ENCODE measurements around the gene CRYBG1.

Gene CRYBG1

DNA sequence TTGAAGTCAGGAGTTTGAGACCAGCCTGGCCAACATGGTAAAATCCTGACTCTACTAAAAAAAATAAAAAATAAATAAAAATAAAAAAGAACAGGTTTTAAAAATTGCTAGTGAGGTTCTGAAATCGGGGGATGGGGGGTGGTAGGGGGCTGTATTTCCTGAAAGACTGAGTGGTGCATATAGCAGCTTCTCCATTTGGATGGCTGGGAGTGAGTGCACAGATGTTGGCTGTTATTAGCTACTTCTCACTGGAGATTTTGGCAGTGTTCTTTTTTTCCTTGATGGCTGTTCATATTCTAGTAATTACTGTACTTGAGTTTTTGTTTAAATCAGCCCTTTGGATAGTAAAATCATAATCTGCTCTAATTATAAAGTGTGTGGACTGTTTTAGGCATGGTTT lies 189.0 kb downstream of the CRYBG1 start:
- in situ Hi-C loops (cut with MboI; ENCODE audit: low pct_unique_long_range_greater_than_20kb, low sequenced_read_pairs, unreplicated experiment), result no loop called here
- TF ChIP-seq, protein P1, sequence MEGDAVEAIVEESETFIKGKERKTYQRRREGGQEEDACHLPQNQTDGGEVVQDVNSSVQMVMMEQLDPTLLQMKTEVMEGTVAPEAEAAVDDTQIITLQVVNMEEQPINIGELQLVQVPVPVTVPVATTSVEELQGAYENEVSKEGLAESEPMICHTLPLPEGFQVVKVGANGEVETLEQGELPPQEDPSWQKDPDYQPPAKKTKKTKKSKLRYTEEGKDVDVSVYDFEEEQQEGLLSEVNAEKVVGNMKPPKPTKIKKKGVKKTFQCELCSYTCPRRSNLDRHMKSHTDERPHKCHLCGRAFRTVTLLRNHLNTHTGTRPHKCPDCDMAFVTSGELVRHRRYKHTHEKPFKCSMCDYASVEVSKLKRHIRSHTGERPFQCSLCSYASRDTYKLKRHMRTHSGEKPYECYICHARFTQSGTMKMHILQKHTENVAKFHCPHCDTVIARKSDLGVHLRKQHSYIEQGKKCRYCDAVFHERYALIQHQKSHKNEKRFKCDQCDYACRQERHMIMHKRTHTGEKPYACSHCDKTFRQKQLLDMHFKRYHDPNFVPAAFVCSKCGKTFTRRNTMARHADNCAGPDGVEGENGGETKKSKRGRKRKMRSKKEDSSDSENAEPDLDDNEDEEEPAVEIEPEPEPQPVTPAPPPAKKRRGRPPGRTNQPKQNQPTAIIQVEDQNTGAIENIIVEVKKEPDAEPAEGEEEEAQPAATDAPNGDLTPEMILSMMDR (IDR thresholded peaks at IDR 0.05; ENCODE audit: extremely low read depth, insufficient read depth, missing control alignments), result no peak
- DNase-seq (ENCODE audit: low spot score), result no peak

DNA sequence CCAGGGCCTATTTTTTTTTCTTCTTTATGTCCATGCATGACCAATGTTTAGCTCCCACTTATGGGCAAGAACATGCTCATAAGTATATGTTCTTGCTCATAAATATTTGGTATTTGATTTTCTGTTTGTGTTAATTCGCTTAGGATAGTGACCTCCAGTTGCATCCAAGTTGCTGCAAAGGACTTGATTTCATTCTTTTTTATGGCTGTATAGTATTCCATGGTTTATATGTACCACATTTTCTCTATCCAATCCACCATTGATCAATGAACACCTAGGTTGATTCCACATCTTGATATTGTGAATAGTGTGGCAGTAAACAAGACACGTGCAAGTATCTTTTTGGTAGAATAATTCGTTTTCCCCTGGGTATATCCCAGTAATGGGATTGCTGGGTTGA lies 190.6 kb downstream of the CRYBG1 start:
- in situ Hi-C loops (cut with MboI; ENCODE audit: low pct_unique_long_range_greater_than_20kb, low sequenced_read_pairs, unreplicated experiment), result no loop called here
- TF ChIP-seq, protein P1 (IDR thresholded peaks at IDR 0.05; ENCODE audit: extremely low read depth, insufficient read depth, missing control alignments), result no peak
- no peak for DNase-seq (ENCODE audit: low spot score)

DNA sequence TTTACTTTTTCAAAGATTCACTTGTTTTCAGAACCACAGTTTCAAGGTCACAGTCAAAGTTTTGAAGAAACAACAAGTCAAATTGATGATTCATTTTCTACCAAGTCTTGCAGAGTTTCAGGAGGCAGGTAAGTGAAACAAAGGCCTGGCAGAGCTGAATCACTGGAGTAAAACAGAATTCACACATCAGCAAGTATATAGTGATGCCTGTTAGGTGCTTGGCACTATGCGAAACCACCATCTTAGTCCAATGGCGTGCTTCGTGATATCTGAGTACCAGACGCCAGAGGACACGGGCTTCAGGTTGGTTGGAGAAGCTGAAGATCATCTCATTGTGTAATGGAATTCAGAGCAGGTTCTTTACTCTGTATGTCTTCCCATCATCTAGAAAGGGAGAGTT lies 192.9 kb downstream of the CRYBG1 start:
- TF ChIP-seq, protein P1 (IDR thresholded peaks at IDR 0.05; ENCODE audit: extremely low read depth, insufficient read depth, missing control alignments), result no peak
- no peak for DNase-seq (ENCODE audit: low spot score)
- in situ Hi-C loops (cut with MboI; ENCODE audit: low pct_unique_long_range_greater_than_20kb, low sequenced_read_pairs, unreplicated experiment), result no loop called here

DNA sequence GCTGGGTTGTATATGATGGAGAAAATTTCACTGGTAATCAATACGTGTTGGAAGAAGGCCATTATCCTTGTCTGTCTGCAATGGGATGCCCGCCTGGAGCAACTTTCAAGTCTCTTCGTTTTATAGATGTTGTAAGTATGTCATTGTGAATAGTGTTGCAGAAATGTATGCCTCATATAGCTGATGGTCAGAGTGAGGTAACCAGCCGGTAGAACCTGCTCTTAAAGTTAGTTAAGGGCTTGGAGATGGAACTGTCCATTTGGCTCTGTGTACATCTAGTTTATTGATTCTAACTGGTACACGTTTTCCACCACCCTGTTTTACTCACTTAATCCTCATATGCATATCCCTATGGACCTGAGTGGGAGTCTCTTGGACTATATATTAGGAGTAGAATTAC lies 195.2 kb downstream of the CRYBG1 start:
- TF ChIP-seq, protein P1 (IDR thresholded peaks at IDR 0.05; ENCODE audit: extremely low read depth, insufficient read depth, missing control alignments), result no peak
- in situ Hi-C loops (cut with MboI; ENCODE audit: low pct_unique_long_range_greater_than_20kb, low sequenced_read_pairs, unreplicated experiment), result no loop called here
- DNase-seq (ENCODE audit: low spot score), result no peak

DNA sequence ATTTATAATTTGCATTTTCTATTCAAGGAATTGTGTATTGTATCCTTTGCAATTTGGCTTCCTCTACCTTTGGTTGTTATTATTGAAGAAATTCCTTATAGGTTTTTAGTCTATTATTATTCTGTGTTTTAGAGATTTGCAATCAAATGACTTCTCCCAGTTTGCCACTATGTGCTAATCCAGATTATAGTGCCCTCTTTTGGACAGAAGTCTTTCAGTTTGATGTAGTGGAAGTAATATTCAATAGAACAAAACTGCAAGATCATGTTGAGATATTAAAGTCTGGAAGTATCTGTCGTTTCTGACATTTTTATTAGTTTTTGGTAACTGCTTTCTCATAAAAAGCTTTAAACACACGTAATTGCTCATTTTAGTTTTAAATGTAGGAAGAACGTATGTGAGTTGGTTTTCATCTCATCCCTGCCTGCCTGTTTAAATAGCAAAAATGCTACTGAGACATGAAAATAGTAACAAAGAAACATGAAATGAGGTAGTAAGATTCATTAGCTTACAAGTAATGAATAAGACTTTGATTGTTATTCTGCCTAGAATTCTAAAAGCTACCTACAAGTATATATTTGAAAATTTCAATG lies 195.9 kb downstream of the CRYBG1 start:
- DNase-seq (ENCODE audit: low spot score), result no peak
- in situ Hi-C loops (cut with MboI; ENCODE audit: low pct_unique_long_range_greater_than_20kb, low sequenced_read_pairs, unreplicated experiment), result no loop called here
- TF ChIP-seq, protein P1 (IDR thresholded peaks at IDR 0.05; ENCODE audit: extremely low read depth, insufficient read depth, missing control alignments), result peak; percentile 46

DNA sequence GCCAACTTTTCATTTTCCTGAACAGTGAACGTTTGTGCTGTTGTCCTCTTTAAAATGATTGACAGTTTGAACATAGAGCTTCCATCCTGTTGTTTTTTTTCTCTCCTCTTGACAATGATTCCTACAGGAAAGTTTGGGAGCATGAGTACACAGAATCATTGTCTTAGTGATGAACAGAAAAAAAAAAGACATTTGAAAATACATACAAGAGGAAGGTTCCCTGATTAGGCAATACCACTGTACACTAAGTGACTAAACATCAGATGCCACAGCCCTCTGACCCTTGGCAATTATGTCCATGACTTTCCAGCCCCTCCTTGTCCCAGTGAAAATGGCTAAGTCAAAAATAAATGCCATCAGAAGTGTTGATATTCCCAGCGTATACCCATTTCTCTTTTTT lies 197.3 kb downstream of the CRYBG1 start:
- in situ Hi-C loops (cut with MboI; ENCODE audit: low pct_unique_long_range_greater_than_20kb, low sequenced_read_pairs, unreplicated experiment), result no loop called here

More for the DNA sequence above, 197.3 kb downstream of the CRYBG1 start:
- TF ChIP-seq, protein P1 (IDR thresholded peaks at IDR 0.05; ENCODE audit: extremely low read depth, insufficient read depth, missing control alignments), result no peak
- no peak for DNase-seq (ENCODE audit: low spot score)

Data from GM13977 (cell line).